ENCODE data around the gene RTKN. TPM values are rescaled to one million over a fixed set of nuclear protein-coding genes. Genes with fewer than 3 reads are reported as not detected.
"Not testable (repeated sequence)": the region's sequence is repeated elsewhere in the genome, so short reads cannot be mapped to it uniquely, and the experiment has no call there.

RTKN gene
- total RNA-seq, 1 experiment from 2014 or later: 27.0 TPM

DNA sequence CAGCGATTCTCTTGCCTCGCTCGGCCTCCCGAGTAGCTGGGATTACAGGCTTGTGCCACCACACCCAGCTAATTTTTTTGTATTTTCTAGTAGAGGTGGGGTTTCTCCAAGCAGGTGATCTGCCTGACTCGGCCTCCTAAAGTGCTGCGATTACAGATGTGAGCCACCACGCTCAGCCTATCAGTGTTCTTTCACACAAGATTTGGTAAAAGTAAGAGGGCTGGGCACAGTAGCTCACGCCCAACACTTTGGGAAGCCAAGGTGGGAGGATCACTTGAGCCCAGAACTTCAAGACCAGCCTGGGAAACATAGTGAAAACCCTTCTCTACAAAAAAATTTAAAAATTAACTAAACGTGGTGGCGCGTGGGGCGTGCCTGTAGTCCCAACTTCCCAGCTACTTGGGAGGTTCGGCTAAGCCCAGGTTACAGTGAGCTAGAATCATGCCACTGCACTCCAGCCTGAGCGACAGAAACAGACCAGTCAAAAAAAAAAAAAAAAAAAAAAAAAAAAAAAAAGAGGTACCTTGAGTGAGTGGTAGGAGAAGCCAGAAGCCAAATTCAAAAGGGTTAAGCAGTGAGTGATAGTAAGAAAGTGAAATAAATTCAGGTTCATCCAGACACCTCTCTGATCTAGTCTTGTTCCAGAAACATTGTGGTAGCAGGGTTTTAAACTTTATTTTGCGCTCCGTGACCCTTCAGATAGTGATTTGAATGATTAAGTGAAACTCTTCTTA lies 29.8 kb upstream of the RTKN start:
- Histone ChIP-seq H3K27me3 (replicated peaks; ENCODE audit: insufficient read depth, low read depth, low read length, poor library complexity) (no peaks in the 10 kb centered on the region), H3K27ac (ENCODE audit: low read depth, low read length, poor library complexity, severe bottlenecking) (peak overlapping the region; percentile 88), H3K4me3 (ENCODE audit: low read depth, low read length, poor library complexity, severe bottlenecking) (peak overlapping the region; percentile 59), H3K4me1 (ENCODE audit: insufficient read depth, low read length, poor library complexity, severe bottlenecking) (peaks cover 7% of the 10 kb centered on the region), H3K9me3 (ENCODE audit: low read depth, low read length, poor library complexity, severe bottlenecking) (no peaks in the 10 kb centered on the region), H3K36me3 (ENCODE audit: insufficient read depth, low read length, poor library complexity, severe bottlenecking) (peaks cover 11% of the 10 kb centered on the region)
- ChIA-PET POLR2A (ENCODE audit: low non-redundant PET) (interaction anchor here (0.7 kb wide), 1 partner anchor 88 kb away, joined by 26 read pairs; no protein-coding TSS in a partner anchor), CTCF (no interaction called here)
- BruUV-seq (replicated peaks): no TSS peak
- no peak for DNase-seq (ENCODE audit: low spot score)
- intact Hi-C loops (cut with micrococcal nuclease; ENCODE audit: unreplicated experiment): no loop called here
- TF ChIP-seq EZH2 (IDR thresholded peaks at IDR 0.05; ENCODE audit: borderline replicate concordance, low read depth, low read length, poor library complexity, severe bottlenecking): no peak
- TF ChIP-seq CTCF (conservative IDR thresholded peaks at IDR 0.05; ENCODE audit: low read depth, low read length): no peak

DNA sequence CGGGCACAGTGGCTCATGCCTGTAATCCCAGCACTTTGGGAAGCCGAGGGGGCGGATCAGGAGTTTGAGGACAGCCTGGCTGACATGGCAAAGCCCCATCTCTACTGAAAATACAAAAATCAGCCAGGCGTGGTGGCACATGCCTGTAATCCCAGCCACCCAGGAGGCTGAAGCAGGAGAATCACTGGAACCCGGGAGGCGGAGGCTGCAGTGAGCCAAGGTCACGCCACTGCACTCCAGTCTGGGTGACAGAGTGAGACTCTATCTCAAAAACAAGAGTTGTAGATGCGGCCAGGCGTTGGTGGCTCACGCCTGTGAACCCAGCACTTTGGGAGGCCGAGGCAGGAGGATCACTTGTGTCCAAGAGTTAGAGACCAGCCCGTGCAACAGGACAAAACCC lies 29.0 kb upstream of the RTKN start:
- POLR2A ChIA-PET (ENCODE audit: low non-redundant PET): interaction anchor here (0.7 kb wide), 1 partner anchor 89 kb away, joined by 26 read pairs; no protein-coding TSS in a partner anchor
- H3K4me1 ChIP-seq (ENCODE audit: insufficient read depth, low read length, poor library complexity, severe bottlenecking); CTCF ChIA-PET; H3K9me3 ChIP-seq (ENCODE audit: low read depth, low read length, poor library complexity, severe bottlenecking); H3K27me3 ChIP-seq (replicated peaks; ENCODE audit: insufficient read depth, low read depth, low read length, poor library complexity); intact Hi-C loops (cut with micrococcal nuclease; ENCODE audit: unreplicated experiment); H3K4me3 ChIP-seq (ENCODE audit: low read depth, low read length, poor library complexity, severe bottlenecking); H3K27ac ChIP-seq (ENCODE audit: low read depth, low read length, poor library complexity, severe bottlenecking); DNase-seq (ENCODE audit: low spot score); BruUV-seq (replicated peaks): not testable (repeated sequence)
- peaks cover 11% of the 10 kb centered on the region for H3K36me3 ChIP-seq (ENCODE audit: insufficient read depth, low read length, poor library complexity, severe bottlenecking)

- H3K4me3 ChIP-seq (ENCODE audit: low read depth, low read length, poor library complexity, severe bottlenecking): peak overlapping the region; percentile 72
- peaks cover 18% of the 10 kb centered on the region for H3K36me3 ChIP-seq (ENCODE audit: insufficient read depth, low read length, poor library complexity, severe bottlenecking)
- no peaks in the 10 kb centered on the region for H3K27me3 ChIP-seq (replicated peaks; ENCODE audit: insufficient read depth, low read depth, low read length, poor library complexity)
- no peak for DNase-seq (ENCODE audit: low spot score)
- no TSS peak for BruUV-seq (replicated peaks)
- H3K9me3 ChIP-seq (ENCODE audit: low read depth, low read length, poor library complexity, severe bottlenecking): no peaks in the 10 kb centered on the region
- intact Hi-C loops (cut with micrococcal nuclease; ENCODE audit: unreplicated experiment): no loop called here
- TF ChIP-seq EZH2 (IDR thresholded peaks at IDR 0.05; ENCODE audit: borderline replicate concordance, low read depth, low read length, poor library complexity, severe bottlenecking) (no peak), CTCF (conservative IDR thresholded peaks at IDR 0.05; ENCODE audit: low read depth, low read length) (no peak)
- H3K27ac ChIP-seq (ENCODE audit: low read depth, low read length, poor library complexity, severe bottlenecking): peak overlapping the region; percentile 75
- peaks cover 5% of the 10 kb centered on the region for H3K4me1 ChIP-seq (ENCODE audit: insufficient read depth, low read length, poor library complexity, severe bottlenecking)
- CTCF ChIA-PET: no interaction called here
- POLR2A ChIA-PET (ENCODE audit: low non-redundant PET): no interaction called here
Measured at GRCh38 chr2:74464406-74464805, 22.7 kb upstream of the RTKN start.

GRCh38 chr2:74462786-74463105 lies 21.0 kb upstream of the RTKN start:
- Histone ChIP-seq H3K27me3 (replicated peaks; ENCODE audit: insufficient read depth, low read depth, low read length, poor library complexity) (no peaks in the 10 kb centered on the region), H3K4me1 (ENCODE audit: insufficient read depth, low read length, poor library complexity, severe bottlenecking) (peaks cover 5% of the 10 kb centered on the region), H3K4me3 (ENCODE audit: low read depth, low read length, poor library complexity, severe bottlenecking) (no peak overlapping the region), H3K9me3 (ENCODE audit: low read depth, low read length, poor library complexity, severe bottlenecking) (no peaks in the 10 kb centered on the region), H3K27ac (ENCODE audit: low read depth, low read length, poor library complexity, severe bottlenecking) (no peak overlapping the region), H3K36me3 (ENCODE audit: insufficient read depth, low read length, poor library complexity, severe bottlenecking) (peaks cover 18% of the 10 kb centered on the region)
- no TSS peak for BruUV-seq (replicated peaks)
- CTCF ChIA-PET: no interaction called here
- TF ChIP-seq EZH2 (IDR thresholded peaks at IDR 0.05; ENCODE audit: borderline replicate concordance, low read depth, low read length, poor library complexity, severe bottlenecking): no peak
- TF ChIP-seq CTCF (conservative IDR thresholded peaks at IDR 0.05; ENCODE audit: low read depth, low read length): no peak
- DNase-seq (ENCODE audit: low spot score): no peak
- POLR2A ChIA-PET (ENCODE audit: low non-redundant PET): no interaction called here
- intact Hi-C loops (cut with micrococcal nuclease; ENCODE audit: unreplicated experiment): no loop called here

Measured in A673 (cell line).